Left hindlimb (tissue), 1 donor: ENCODE measurements around the gene RABGAP1L.
"Not testable (repeated sequence)": the region's sequence is repeated elsewhere in the genome, so short reads cannot be mapped to it uniquely, and the experiment has no call there.

Experiments used
- DNase-seq: peaks from one replicate; pipeline ENCODE4 v3.0.0-alpha.2; 2018

RABGAP1L gene

GRCh38 chr1:174777262-174777661 is 617.9 kb downstream of the RABGAP1L start:
- DNase-seq = no peak

GRCh38 chr1:174785510-174785909 is 626.2 kb downstream of the RABGAP1L start:
- no peak for DNase-seq

GRCh38 chr1:174786358-174786757 is 627.0 kb downstream of the RABGAP1L start:
- no peak for DNase-seq

GRCh38 chr1:174786760-174787159 is 627.4 kb downstream of the RABGAP1L start:
- no peak for DNase-seq

- no peak for DNase-seq
Measured at GRCh38 chr1:174788981-174789380, 629.7 kb downstream of the RABGAP1L start.

GRCh38 chr1:174789399-174789798 is 630.1 kb downstream of the RABGAP1L start:
- no peak for DNase-seq

- DNase-seq = no peak
Measured at GRCh38 chr1:174791863-174792262, 632.5 kb downstream of the RABGAP1L start.

GRCh38 chr1:174794861-174795260 is 635.5 kb downstream of the RABGAP1L start:
- DNase-seq = no peak

- no peak for DNase-seq
Measured at GRCh38 chr1:174795806-174796205, 636.5 kb downstream of the RABGAP1L start.

GRCh38 chr1:174797398-174797797 is 638.1 kb downstream of the RABGAP1L start:
- no peak for DNase-seq

- DNase-seq = no peak
Measured at GRCh38 chr1:174799136-174799479, 639.8 kb downstream of the RABGAP1L start.

- DNase-seq = peak; percentile 35
Measured at GRCh38 chr1:174800216-174800851, 641.0 kb downstream of the RABGAP1L start.

GRCh38 chr1:174800876-174801275 is 641.6 kb downstream of the RABGAP1L start:
- DNase-seq = no peak

- DNase-seq = no peak
Measured at GRCh38 chr1:174809755-174810280, 650.5 kb downstream of the RABGAP1L start.

GRCh38 chr1:174812016-174812415 is 652.7 kb downstream of the RABGAP1L start:
- DNase-seq = no peak

GRCh38 chr1:174812656-174813055 is 653.3 kb downstream of the RABGAP1L start:
- no peak for DNase-seq

- no peak for DNase-seq
Measured at GRCh38 chr1:174815036-174815435, 655.7 kb downstream of the RABGAP1L start.

GRCh38 chr1:174815474-174815908 is 656.2 kb downstream of the RABGAP1L start:
- no peak for DNase-seq

- not testable (repeated sequence) for DNase-seq
Measured at GRCh38 chr1:174816621-174817020, 657.3 kb downstream of the RABGAP1L start.

GRCh38 chr1:174818014-174818616 is 658.8 kb downstream of the RABGAP1L start:
- DNase-seq = no peak

GRCh38 chr1:174818951-174819350 is 659.6 kb downstream of the RABGAP1L start:
- DNase-seq = no peak

GRCh38 chr1:174819596-174819995 is 660.3 kb downstream of the RABGAP1L start:
- no peak for DNase-seq

- no peak for DNase-seq
Measured at GRCh38 chr1:174825127-174825526, 665.8 kb downstream of the RABGAP1L start.

GRCh38 chr1:174825806-174826205 is 666.5 kb downstream of the RABGAP1L start:
- DNase-seq = no peak

- no peak for DNase-seq
Measured at GRCh38 chr1:174828264-174828663, 668.9 kb downstream of the RABGAP1L start.
